GM18951 (cell line): ENCODE measurements around the gene ACHE.

ENCODE experiments used
- POLR2A ChIP-seq: IDR thresholded peaks from 4 replicates; pipeline ENCODE4 v1.6.1; 2011; ENCODE audit warnings: mild to moderate bottlenecking; ENCODE audit not compliant: insufficient read length, insufficient read depth; ENCODE audit errors: extremely low read depth
- in situ Hi-C: fragments of 300-500 bp; cut with MboI; formaldehyde crosslinking; loops from one replicate; pipeline ENCODE4 v1.12.0; 2022; ENCODE audit warnings: low sequenced_read_pairs, mixed read lengths, inconsistent platforms; ENCODE audit not compliant: unreplicated experiment

Gene ACHE

GRCh38 chr7:100893318-100893895, 2.3 kb downstream of the ACHE start:
- no peak for TF ChIP-seq POLR2A
- in situ Hi-C loops = loop anchor here (5.0 kb wide), 1 partner anchor 159 kb away; no protein-coding TSS in a partner anchor

- in situ Hi-C loops = loop anchor here (5.0 kb wide), 1 partner anchor 160 kb away; no protein-coding TSS in a partner anchor
- no peak for TF ChIP-seq POLR2A
Measured at GRCh38 chr7:100892364-100893317, 3.0 kb downstream of the ACHE start.

DNA sequence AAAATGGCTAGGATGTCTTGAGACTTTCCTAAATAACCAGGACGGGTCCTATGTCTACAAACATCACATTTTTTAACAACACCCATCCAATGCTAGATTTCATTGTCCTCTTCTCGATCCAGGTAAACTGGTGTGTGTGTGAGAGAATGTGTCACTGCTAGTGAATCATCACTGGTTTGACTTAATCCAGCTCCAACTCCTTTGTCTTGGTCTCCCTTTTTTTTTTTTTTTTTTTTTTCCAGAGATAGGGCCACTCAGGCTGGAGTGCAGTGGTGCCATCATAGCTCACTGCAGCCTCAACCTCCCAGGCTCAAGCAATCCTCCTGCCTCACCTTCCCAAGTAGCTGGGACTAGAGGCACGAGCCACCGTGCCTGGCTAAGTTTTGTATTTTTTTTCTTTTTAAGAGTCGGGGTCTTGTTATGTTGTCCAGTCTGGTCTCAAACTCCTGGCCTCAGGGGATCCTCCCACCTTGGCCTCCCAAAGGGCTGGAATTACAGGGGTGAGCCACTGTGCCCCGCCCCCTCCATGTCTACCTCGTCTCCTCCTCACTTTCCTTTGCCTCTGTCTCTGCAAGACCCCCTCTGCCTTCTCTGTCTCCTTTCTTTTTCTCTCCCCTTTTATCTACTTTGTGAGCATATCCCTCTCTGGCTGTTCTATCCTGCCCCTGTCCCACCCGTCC, 4.0 kb downstream of the ACHE start:
- TF ChIP-seq POLR2A = no peak
- in situ Hi-C loops = loop anchor here (5.0 kb wide), 1 partner anchor 161 kb away; no protein-coding TSS in a partner anchor

DNA sequence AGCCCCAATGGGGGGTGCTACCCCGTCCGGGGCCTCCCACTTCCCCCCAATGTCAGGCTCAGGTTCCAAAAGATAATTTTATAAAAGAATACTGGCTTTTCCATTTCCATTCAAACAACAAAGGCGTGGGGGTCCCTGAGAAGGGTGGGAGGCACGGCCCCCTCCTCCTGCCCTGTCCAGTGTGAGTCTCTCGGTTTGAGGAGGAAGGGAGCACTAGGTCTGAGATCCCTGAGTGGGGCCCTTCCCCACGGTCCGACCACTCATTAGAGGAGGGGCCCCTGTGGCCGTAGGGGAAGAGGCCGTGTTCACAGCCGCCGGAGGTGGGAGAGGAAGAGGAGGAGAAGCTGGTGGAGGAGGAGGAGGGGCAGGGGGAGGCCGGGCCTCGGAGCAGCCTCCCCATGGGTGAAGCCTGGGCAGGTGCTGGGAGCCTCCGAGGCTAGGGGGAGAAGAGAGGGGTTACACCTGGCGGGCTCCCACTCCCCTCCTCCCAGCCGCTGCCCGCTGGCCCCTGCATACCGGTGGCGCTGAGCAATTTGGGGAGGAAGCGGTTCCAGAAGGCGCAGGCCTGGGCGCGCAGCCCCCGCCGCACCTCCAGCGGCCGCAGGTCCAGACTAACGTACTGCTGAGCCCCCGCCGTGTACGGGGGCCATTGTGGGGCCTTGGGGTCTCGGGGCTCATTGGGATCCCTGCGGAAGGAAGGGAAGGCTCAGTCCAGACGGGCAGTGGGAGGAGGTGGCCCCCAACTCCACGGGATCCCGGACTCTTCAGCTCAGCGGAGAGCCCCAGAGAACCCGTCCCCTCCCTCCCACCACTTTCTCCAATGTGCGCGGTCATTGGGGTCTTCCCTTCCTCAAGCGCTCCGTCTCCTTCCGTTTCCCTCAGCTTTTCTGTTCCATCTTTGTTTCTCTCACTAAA, 4.8 kb downstream of the ACHE start:
- in situ Hi-C loops = loop anchor here (5.0 kb wide), 1 partner anchor 161 kb away; no protein-coding TSS in a partner anchor
- no peak for TF ChIP-seq POLR2A

GRCh38 chr7:100888988-100889750, 6.5 kb downstream of the ACHE start, which contains the start of gene UFSP1:
TSS of gene UFSP1 (minus strand) at chr7:100889715. CDS start at chr7:100889271, 444 bp downstream.
- in situ Hi-C loops = no loop called here
- peak; percentile 80 for TF ChIP-seq POLR2A

DNA sequence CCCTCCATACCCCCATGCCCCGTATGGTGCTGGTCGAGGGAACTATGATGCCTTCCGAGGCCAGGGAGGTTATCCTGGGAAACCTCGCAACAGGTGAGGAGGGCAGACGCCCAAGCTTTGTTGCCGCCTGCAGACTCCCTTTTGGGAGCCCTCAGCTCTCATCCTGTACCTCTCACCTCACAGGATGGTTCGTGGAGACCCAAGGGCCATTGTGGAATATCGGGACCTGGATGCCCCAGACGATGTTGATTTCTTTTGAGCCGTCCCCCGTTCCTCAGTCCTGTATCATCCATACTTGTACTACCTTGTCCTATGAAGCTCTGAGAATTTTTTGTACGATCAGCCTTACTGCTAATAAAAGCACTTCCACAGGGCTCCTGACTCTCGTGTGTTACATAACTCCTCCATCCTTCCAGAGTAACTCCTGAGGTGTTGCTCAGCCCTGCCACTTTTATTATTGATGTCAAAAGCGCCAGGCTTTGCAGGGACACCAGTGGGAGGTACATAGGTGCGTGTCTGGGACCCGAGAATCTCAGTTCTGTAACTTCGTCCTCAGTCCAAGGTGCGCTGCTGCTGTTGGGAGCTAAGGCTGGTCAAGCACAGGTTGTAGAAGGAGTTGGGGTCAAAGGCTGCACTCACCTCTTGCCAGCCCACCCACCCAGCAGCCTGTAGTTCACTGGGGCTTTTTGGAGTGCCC, 7.2 kb downstream of the ACHE start:
- in situ Hi-C loops = no loop called here
- no peak for TF ChIP-seq POLR2A

DNA sequence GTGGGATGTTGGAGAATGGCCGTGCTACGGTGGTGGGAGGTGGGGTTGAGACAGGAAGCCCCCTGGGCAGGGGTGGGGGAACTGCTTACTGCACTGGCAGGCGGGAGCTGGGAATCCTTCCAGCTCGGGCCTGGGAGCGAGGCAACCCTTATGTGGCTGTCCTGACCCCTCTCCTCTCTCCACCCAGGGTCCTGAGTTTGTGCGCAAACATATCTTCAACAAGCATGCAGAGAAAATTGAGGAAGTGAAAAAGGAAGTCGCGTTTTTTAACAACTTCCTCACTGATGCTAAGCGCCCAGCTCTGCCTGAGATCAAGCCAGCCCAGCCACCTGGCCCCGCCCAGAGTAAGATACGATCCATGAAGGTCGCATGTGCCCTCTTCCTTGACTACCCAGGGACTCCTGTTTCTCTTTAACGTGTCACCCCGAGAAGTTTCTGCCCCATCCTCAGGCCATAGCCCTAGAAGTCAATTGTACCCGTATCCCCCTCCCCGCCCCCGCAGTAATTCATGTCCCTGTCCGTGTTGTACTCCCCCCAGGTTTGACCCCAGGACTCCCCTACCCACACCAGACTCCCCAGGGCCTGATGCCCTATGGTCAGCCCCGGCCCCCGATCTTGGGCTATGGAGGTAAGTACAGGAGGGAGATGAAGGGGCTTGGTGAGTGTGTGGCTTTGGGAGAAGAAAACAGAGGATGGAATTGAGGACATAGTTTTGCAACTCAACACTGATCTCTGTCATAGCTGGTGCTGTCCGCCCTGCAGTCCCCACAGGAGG, 8.0 kb downstream of the ACHE start:
- peak; percentile 50 for TF ChIP-seq POLR2A
- in situ Hi-C loops = no loop called here

DNA sequence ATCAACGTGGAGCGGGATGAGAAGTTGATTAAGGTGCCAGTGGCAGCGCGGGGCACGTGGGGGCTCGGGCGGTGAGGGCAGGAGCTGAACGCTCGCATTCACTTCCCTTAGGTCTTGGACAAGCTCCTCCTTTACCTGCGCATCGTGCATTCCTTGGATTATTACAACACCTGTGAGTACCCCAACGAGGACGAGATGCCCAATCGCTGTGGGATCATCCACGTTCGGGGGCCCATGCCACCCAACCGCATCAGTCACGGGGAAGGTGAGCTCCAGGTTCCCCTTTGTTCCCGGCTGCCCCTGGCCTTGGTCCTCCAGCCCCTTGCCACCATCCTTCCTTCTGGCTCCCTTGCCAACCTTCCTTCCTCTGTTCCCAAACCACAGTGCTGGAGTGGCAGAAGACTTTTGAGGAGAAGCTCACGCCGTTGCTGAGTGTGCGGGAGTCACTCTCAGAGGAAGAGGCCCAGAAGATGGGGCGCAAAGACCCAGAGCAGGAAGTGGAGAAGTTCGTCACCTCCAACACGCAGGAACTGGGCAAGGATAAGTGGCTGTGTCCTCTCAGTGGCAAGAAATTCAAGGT, 8.7 kb downstream of the ACHE start:
- in situ Hi-C loops = no loop called here
- no peak for TF ChIP-seq POLR2A

DNA sequence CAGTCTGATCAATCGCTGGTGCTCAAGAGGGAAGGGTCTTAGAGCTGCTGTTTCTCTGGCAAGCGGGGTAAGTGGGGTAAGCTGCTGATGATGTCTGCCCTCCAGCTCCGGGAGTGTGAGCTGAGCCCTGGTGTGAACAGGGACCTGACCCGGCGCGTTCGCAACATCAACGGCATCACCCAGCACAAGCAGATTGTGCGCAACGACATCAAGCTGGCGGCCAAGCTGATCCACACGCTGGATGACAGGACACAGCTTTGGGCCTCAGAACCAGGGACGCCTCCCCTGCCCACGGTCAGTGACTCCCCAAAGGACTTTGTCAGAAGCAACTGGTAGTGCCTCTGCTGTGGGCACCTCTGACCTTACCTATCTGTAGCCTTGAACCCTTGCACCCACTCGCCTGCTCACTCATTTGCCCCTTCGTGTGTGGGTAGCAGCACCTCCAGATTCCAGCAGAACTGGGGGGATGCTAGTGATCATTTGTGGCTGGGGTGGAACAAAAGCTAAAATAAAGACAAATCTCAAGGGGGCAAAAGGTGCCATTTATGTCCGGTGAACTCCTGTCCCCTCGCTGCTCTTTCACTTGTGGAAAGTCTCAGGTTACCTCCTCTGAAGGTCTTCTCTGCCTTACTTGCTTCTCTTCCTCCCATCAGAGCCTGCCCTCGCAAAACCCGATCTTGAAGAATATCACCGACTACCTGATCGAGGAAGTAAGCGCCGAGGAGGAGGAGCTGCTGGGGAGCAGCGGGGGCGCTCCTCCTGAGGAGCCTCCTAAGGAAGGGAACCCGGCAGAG, 9.3 kb downstream of the ACHE start:
- no peak for TF ChIP-seq POLR2A
- in situ Hi-C loops = no loop called here
